ENCODE data around the gene NUTF2. TPM values are rescaled to one million over a fixed set of nuclear protein-coding genes. Genes with fewer than 3 reads are reported as not detected.

The NUTF2 gene
- total and polyA plus RNA-seq, 2 donors (not counting 1 experiment from before 2014, with no cell fraction given): 127 to 310 TPM

GRCh38 chr16:67892375-67892774, 45.6 kb downstream of the NUTF2 start:
- Histone ChIP-seq H2AFZ (ENCODE audit: low read length) (peak overlapping the region; percentile 84), H3K27ac (ENCODE audit: insufficient read depth, low read length) (peak overlapping the region; percentile 45), H3K9me3 (ENCODE audit: control insufficient read depth, insufficient read depth, low read depth, low read length) (no peaks in the 10 kb centered on the region), H3K4me2 (ENCODE audit: extremely low read depth, insufficient read depth, low read length) (peak overlapping the region; percentile 85), H3K27me3 (ENCODE audit: control insufficient read depth, insufficient read depth, low read length) (no peaks in the 10 kb centered on the region), H4K20me1 (ENCODE audit: control insufficient read depth, extremely low read depth, insufficient read depth, low read length) (no peaks in the 10 kb centered on the region), H3K36me3 (ENCODE audit: control insufficient read depth, insufficient read depth, low read length) (no peaks in the 10 kb centered on the region), H3K9ac (ENCODE audit: insufficient read depth, low read length) (no peak overlapping the region), H3K4me3 (replicated peaks in 1 of 4; ENCODE audit: control extremely low read depth in 1 of 4, insufficient read depth in 1 of 4, low read depth in 3 of 4, low read length in 4 of 4) (peak overlapping the region; percentile 53 to 73 (median 58)), H3K4me1 (ENCODE audit: control insufficient read depth, extremely low read depth, insufficient read depth, low read length) (peaks cover 6% of the 10 kb centered on the region), H3K79me2 (ENCODE audit: control insufficient read depth, insufficient read depth, low read length) (peaks cover 25% of the 10 kb centered on the region)
- no peak for TF ChIP-seq CTCF (conservative IDR thresholded peaks at IDR 0.05 in 1 of 2, IDR thresholded peaks at IDR 0.05 in 1 of 2; ENCODE audit: low read depth in 1 of 2, low read length in 2 of 2)
- no peak for TF ChIP-seq EZH2 (IDR thresholded peaks at IDR 0.05; ENCODE audit: low read length, missing control alignments)
- DNase-seq (ENCODE audit: low read depth in 2 of 2): no peak

- Histone ChIP-seq H3K36me3 (ENCODE audit: control insufficient read depth, insufficient read depth, low read length) (no peaks in the 10 kb centered on the region), H3K27ac (ENCODE audit: insufficient read depth, low read length) (peak within 1 kb of the TSS; percentile 97)
- TF ChIP-seq CTCF (conservative IDR thresholded peaks at IDR 0.05 in 1 of 2, IDR thresholded peaks at IDR 0.05 in 1 of 2; ENCODE audit: low read depth in 1 of 2, low read length in 2 of 2): no peak
Observed at GRCh38 chr16:67892899-67893742, 46.4 kb downstream of the NUTF2 start, which contains the start of gene PSKH1. Gene PSKH1, plus strand, starts transcription at chr16:67893254. Its CDS starts 15,496 bp downstream, at chr16:67908750.

GRCh38 chr16:67893743-67894399, 47.1 kb downstream of the NUTF2 start:
- peak overlapping the region; percentile 81 for H2AFZ ChIP-seq (ENCODE audit: low read length)
- peaks cover 29% of the 10 kb centered on the region for H3K79me2 ChIP-seq (ENCODE audit: control insufficient read depth, insufficient read depth, low read length)
- H3K9me3 ChIP-seq (ENCODE audit: control insufficient read depth, insufficient read depth, low read depth, low read length): no peaks in the 10 kb centered on the region
- no peak for TF ChIP-seq EZH2 (IDR thresholded peaks at IDR 0.05; ENCODE audit: low read length, missing control alignments)
- TF ChIP-seq CTCF (conservative IDR thresholded peaks at IDR 0.05 in 1 of 2, IDR thresholded peaks at IDR 0.05 in 1 of 2; ENCODE audit: low read depth in 1 of 2, low read length in 2 of 2): no peak
- H3K4me2 ChIP-seq (ENCODE audit: extremely low read depth, insufficient read depth, low read length): peak overlapping the region; percentile 98
- H3K4me1 ChIP-seq (ENCODE audit: control insufficient read depth, extremely low read depth, insufficient read depth, low read length): peaks cover 6% of the 10 kb centered on the region
- peak overlapping the region; percentile 100 for H3K9ac ChIP-seq (ENCODE audit: insufficient read depth, low read length)
- no peaks in the 10 kb centered on the region for H3K36me3 ChIP-seq (ENCODE audit: control insufficient read depth, insufficient read depth, low read length)
- H3K27me3 ChIP-seq (ENCODE audit: control insufficient read depth, insufficient read depth, low read length): no peaks in the 10 kb centered on the region
- peak overlapping the region; percentile 97 for H3K27ac ChIP-seq (ENCODE audit: insufficient read depth, low read length)
- H3K4me3 ChIP-seq (replicated peaks in 1 of 4; ENCODE audit: control extremely low read depth in 1 of 4, insufficient read depth in 1 of 4, low read depth in 3 of 4, low read length in 4 of 4): peak overlapping the region; percentile 82 to 99 (median 97)
- DNase-seq (ENCODE audit: low read depth in 2 of 2): peak in 1 of 2 donors; percentile 24
- H4K20me1 ChIP-seq (ENCODE audit: control insufficient read depth, extremely low read depth, insufficient read depth, low read length): no peaks in the 10 kb centered on the region

More at GRCh38 chr16:67892899-67893742, 46.4 kb downstream of the NUTF2 start, which contains the start of gene PSKH1:
- Histone ChIP-seq H3K9ac (ENCODE audit: insufficient read depth, low read length) (peak within 1 kb of the TSS; percentile 100), H3K9me3 (ENCODE audit: control insufficient read depth, insufficient read depth, low read depth, low read length) (no peaks in the 10 kb centered on the region), H3K4me1 (ENCODE audit: control insufficient read depth, extremely low read depth, insufficient read depth, low read length) (peaks cover 6% of the 10 kb centered on the region), H2AFZ (ENCODE audit: low read length) (peak within 1 kb of the TSS; percentile 84), H3K79me2 (ENCODE audit: control insufficient read depth, insufficient read depth, low read length) (peaks cover 29% of the 10 kb centered on the region), H4K20me1 (ENCODE audit: control insufficient read depth, extremely low read depth, insufficient read depth, low read length) (no peaks in the 10 kb centered on the region), H3K4me3 (replicated peaks in 1 of 4; ENCODE audit: control extremely low read depth in 1 of 4, insufficient read depth in 1 of 4, low read depth in 3 of 4, low read length in 4 of 4) (peak within 1 kb of the TSS; percentile 82 to 99 (median 97)), H3K27me3 (ENCODE audit: control insufficient read depth, insufficient read depth, low read length) (no peaks in the 10 kb centered on the region), H3K4me2 (ENCODE audit: extremely low read depth, insufficient read depth, low read length) (peak within 1 kb of the TSS; percentile 98)
- peak; percentile 93 to 95 for DNase-seq (ENCODE audit: low read depth in 2 of 2)

Measured in fibroblast of lung (primary cell).